Pons (tissue), 1 donor: ENCODE measurements around the gene FKBP8.
"Not testable (repeated sequence)": the region's sequence is repeated elsewhere in the genome, so short reads cannot be mapped to it uniquely, and the experiment has no call there.

ENCODE experiments used
- DNase-seq: peaks from one replicate; pipeline ENCODE4 v3.0.0-alpha.2; 2016; ENCODE audit warnings: low spot score

The FKBP8 gene

GRCh38 chr19:18542941-18543813 is at the start of gene FKBP8:
Gene FKBP8 (minus strand): TSS chr19:18543573. CDS start chr19:18541970, 1,603 bp downstream.
- DNase-seq = peak; percentile 83

GRCh38 chr19:18592732-18593131 is 49.4 kb upstream of the FKBP8 start:
- not testable (repeated sequence) for DNase-seq

- no peak for DNase-seq
These were observed 48.5 kb upstream of the FKBP8 start for GRCh38 chr19:18591735-18592385.

- DNase-seq = peak; percentile 78
These were observed 47.2 kb upstream of the FKBP8 start for GRCh38 chr19:18590273-18591272.

GRCh38 chr19:18589380-18590272 is 46.3 kb upstream of the FKBP8 start:
- no peak for DNase-seq

GRCh38 chr19:18588611-18589379 is 45.4 kb upstream of the FKBP8 start, which contains the start of gene REX1BD:
Gene REX1BD (plus strand): TSS chr19:18588798. CDS start chr19:18588802, 4 bp downstream.
- peak; percentile 58 for DNase-seq

GRCh38 chr19:18587962-18588610 is 44.7 kb upstream of the FKBP8 start:
- DNase-seq = no peak

GRCh38 chr19:18587561-18587960 is 44.2 kb upstream of the FKBP8 start:
- DNase-seq = no peak

- DNase-seq = peak; percentile 54
These were observed 42.9 kb upstream of the FKBP8 start for GRCh38 chr19:18586306-18586705.

GRCh38 chr19:18580311-18580710 is 36.9 kb upstream of the FKBP8 start:
- no peak for DNase-seq

GRCh38 chr19:18577365-18577914 is 34.1 kb upstream of the FKBP8 start:
- DNase-seq = no peak

- DNase-seq = no peak
These were observed 33.0 kb upstream of the FKBP8 start for GRCh38 chr19:18576383-18576782.

- no peak for DNase-seq
These were observed 31.4 kb upstream of the FKBP8 start for GRCh38 chr19:18574691-18575291.

GRCh38 chr19:18571564-18572344 is 28.4 kb upstream of the FKBP8 start, which contains the start of gene UBA52:
Gene UBA52 (plus strand): TSS chr19:18571857. CDS start chr19:18573301, 1,444 bp downstream.
- DNase-seq = peak; percentile 93

- no peak for DNase-seq
These were observed 25.0 kb upstream of the FKBP8 start for GRCh38 chr19:18568367-18568766.

- DNase-seq = no peak
These were observed 23.6 kb upstream of the FKBP8 start for GRCh38 chr19:18566953-18567352.

- no peak for DNase-seq
These were observed 18.7 kb upstream of the FKBP8 start for GRCh38 chr19:18562086-18562485.

GRCh38 chr19:18559685-18560084 is 16.3 kb upstream of the FKBP8 start:
- no peak for DNase-seq
